HUDEP-2 (cell line): Measurements from ENCODE around the gene SRGAP1.

Source experiments
- DNase-seq, 76 experiments: peaks; one replicate each; lab custom pipeline; 2025; ENCODE audit not compliant: unreplicated experiment in 76 of 76; lab: John Stamatoyannopoulos, UW

SRGAP1 gene

GRCh38 chr12:63929426-63929825 is 84.9 kb downstream of the SRGAP1 start:
- no peak for DNase-seq

GRCh38 chr12:63930971-63931370 is 86.5 kb downstream of the SRGAP1 start:
- DNase-seq = no peak

GRCh38 chr12:63931703-63932102 is 87.2 kb downstream of the SRGAP1 start:
- DNase-seq = no peak

DNA sequence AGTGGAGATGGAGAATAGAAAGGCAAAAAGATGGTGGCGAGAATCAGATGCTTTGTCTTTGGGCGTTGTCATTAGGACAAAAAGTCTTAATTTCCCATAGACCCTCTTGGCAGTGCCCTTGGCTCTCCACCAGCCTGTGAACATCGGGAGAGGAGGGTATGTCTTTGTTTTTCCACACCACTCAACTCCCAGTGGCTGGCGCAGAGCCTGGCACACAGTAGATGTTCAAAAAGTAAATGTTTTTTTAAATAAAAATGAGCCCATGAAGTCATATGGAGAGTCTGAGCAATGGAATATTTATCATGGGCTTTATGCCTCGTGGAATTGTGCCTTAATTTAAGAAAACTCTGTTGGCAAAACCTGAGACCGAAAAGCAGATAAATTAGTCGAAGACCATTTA is 90.4 kb downstream of the SRGAP1 start:
- no peak for DNase-seq

GRCh38 chr12:63935361-63935760 is 90.9 kb downstream of the SRGAP1 start:
- no peak for DNase-seq

GRCh38 chr12:63937378-63938316 is 93.1 kb downstream of the SRGAP1 start:
- DNase-seq = no peak

DNA sequence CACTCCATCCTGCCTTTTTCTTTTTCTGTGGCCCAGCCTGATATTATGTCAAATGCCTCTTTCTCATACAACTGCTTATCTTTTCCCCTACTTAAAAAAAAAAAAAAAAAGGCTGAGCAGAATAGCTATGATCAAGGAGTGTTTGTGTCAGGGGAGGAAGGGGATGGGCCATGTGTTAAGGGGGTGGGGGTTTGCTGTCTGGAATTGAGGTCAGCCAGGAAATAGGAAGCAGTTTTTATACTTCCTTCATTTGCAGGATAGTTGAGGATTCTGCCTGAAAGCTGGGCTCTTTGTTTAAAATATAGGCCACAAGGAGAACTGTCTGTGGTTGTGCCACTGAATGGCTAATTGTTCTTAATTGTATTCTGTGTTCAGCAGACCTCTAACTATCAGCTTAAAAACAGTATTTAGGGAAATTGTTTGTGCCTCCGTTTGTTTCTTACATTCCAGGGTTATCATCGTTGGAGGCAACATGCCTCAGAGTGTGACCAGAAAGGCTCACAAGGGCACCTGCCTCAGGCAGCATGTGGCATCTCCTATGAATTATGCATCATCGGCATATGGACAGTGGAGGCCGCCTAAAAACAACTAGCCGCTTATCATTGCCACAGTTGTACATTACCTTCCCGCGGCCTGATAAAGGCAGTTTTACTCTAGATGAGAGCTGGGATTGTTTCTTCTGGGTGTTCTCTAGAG is 96.0 kb downstream of the SRGAP1 start:
- no peak for DNase-seq

GRCh38 chr12:63941166-63941800 is 96.8 kb downstream of the SRGAP1 start:
- DNase-seq = no peak

- no peak for DNase-seq
Observed at GRCh38 chr12:63941879-63942278, 97.4 kb downstream of the SRGAP1 start.

DNA sequence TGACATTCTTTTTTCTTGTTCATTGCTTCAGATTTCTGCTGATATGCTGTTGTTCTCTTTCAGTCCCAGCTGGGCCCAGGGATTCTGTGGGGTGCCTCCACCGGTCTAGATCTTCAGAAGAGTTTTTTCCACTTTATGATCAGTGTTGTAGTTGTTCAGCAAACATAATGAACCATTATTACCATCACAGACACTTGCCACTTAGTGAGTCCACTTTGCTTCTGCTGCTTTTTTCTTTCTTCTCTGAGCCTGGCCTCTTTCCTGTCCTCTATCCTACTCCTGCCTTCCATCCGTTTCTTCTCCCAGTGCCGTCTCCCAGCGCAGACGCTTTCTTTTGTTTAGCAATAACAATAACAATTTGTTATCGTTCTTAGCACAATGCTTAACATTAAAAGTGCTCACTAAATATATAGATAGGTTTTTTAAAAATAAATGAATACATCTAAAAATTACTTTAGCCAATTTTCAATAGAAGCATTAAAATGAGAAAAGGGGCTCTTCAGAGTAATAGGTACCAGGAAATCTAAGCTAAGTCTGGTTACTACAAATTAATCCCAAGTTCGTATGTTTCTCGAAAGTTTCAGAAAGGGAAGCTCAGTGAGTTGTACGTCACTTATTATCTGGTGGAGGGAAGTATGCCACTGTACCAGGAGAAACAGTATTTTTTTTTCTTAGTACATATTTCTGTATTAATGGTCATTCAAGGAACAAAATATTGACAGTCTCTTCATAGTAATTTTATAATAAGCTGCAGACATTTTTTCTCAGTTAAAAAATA is 98.2 kb downstream of the SRGAP1 start:
- no peak for DNase-seq

DNA sequence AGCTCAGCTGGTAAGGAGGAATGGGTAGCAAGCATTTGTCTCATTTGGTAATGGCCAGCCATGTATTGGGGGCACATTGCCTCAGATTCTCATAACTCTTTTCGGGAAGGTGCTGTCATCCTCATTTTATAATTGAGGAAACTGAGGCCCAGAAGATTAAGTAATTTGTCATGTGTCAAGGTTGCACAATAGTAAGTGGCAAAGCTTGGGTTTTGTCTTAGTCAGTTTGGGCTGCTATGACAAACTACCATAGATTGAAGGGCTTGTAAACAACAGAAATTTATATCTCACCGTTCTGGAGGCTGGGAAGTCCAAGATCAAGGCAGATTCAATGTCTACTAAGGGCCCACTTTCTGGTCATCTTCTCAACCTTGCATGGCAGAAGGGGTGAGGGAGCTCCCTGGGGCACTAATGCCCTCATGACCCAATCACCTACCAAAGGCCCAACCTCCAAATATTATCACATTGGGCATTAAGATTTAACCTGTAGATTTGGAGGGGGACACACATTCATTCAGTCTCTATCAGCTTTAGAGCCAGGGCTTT is 99.6 kb downstream of the SRGAP1 start:
- no peak for DNase-seq

DNA sequence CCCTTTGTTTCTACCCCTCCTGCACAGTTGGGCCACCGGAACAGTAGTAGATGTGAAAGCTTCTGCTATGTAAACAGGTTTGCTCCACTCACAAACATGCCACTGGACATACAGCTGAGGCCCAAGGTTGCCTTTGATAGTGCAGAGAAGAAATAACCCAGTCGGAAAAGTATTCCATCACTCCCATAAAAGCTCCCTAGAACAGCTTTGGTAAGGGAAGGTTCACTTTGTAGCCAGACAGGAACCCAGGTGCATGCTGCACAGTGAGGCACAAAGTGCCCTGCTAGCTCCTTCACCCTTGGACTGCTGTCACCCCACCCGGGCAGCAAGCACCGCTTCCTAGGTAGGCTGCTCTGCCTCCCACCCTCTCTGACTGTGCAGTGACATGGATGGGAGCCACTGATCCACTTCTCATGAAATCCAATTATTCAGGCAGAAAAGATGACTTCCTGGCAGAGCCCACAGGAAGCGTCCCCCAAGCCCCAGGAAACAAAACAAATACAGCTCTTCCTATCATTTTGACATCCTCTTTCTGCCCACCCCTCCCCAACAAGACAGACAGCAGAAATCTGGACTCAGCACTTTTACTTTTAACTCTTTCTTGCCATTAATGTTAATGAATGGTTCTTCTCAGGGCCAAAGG is 100.2 kb downstream of the SRGAP1 start:
- DNase-seq = no peak

DNA sequence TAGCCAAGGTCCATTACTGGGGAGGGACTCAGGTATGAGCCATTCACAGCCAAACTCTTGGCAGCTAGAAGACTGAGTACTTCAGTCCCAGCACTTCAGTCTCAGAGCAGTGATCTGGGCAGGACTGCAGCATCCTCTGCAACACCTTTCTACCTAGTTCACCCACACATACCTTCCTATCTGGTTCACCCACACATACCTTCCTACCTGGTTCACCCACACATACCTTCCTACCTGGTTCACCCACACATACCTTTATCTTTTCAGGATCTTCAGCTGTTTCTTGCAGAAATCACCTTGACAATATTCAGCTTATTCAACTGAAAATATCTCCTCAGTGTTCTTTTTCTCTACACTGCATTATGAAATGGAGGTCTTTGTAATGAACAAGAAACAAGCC is 101.3 kb downstream of the SRGAP1 start:
- DNase-seq = no peak

DNA sequence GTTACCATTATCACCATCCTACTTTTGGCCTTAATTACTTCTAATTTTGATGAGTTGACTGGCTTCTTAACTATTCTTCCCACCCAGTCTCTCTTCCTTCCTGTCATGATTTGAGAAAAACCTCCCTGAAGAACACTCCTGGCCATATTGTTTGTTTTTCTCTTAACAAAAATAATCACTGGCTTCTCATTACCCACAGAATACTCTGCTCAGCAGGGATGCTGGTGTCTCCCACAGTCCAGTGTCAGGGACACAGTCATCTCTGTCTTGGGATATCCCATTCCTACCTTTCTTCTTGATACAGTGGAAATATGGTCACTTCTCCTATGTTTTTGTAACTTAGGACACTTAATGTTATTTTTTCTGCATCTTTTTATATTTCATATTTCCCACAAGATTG is 103.7 kb downstream of the SRGAP1 start:
- DNase-seq = no peak

DNA sequence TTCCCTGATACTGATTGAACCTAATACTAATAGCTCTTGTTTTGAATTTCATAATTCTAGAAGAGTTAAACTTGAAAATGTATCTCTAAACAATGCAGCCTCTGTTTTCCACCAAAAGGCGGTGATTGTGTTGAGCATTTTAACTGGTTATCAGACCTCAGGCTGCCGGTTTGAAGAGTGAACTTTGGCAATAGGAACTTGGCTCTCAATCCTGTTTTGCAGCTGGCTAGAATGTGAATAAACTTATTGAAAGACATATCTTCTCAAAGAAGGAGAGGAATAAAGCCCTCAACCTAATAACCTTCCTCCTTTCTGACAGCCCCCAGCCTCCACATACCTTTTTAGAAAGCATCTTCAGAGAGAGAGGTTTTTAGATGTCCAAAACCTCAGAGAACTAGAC is 105.4 kb downstream of the SRGAP1 start:
- no peak for DNase-seq

- no peak for DNase-seq
Observed at GRCh38 chr12:63952995-63953394, 108.5 kb downstream of the SRGAP1 start.

DNA sequence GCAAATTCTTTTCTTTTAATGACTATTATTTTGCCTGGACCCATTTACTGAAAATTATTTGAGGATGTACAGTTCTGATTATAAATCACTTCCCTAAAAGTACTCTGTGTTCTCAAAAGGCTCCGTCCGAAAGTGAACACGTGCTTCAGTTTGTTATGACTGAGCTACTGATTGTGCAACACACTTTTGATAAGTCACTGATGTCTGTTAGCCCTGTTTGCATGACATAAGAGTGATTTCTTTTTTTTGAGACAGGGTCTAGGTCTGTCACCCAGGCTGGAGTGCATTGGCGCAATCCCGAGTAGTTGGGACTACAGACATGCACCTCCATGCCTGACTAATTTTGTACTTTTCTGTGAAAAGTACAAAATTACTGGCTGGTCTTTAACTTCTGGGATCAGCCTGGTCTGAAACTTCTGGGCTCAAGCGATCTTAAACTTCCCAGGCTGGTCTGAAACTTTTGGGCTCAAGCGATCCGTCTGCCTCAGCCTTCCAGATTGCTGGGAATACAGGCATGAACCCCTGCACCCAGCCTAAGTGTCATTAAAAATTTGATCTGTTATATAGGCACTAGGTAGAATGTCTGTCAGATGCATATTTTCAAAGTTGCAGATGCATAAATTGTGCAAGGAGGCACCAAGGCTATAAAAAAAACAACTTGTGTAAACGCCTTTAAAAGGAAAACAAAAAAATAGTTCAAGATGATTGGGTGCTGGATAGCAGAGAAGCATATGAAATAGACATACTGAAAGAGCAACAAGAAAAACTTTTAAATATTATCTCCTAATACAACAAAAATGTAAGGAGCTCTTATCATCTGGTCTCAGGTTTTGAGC is 111.5 kb downstream of the SRGAP1 start:
- DNase-seq = no peak

DNA sequence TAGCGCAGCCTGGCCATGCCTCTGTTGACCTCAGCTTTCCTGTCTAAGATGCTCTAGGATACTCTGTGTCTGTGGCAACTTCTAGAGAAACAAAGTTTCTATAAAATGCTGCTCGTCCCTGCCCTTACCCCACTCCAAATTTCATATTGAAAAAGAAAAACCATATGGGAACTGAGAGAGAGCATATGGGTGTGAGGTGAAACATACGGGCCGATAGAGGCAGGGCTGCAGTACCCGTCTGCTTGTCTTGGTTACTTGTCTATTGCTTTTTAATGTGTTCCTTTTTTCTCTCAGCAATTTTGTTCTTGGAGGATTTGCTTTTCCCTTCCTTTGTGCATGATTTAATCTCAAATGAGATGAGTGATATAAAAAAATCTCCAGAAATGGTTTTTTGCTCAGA is 113.0 kb downstream of the SRGAP1 start:
- DNase-seq = no peak

- DNase-seq = no peak
Observed at GRCh38 chr12:63958876-63959580, 114.5 kb downstream of the SRGAP1 start.
